Smooth muscle cell (in vitro differentiated cells): Measurements from ENCODE around the gene RNF187. TPM values are rescaled to one million over a fixed set of nuclear protein-coding genes. Genes with fewer than 3 reads are reported as not detected.

ENCODE experiments used
- DNase-seq: peaks from one replicate; lab custom pipeline; 2025; ENCODE audit not compliant: unreplicated experiment; lab: John Stamatoyannopoulos, UW
- H2AFZ ChIP-seq: fragments of 200-600 bp; sonication (generic); 2 replicates; pipeline ENCODE4 v1.6.0; 2016; ENCODE audit warnings: antibody characterized with exemption, low read depth, mild to moderate bottlenecking
- H3F3A ChIP-seq: fragments of 200-600 bp; sonication (generic); 2 replicates; pipeline ENCODE4 v1.6.0; 2017; ENCODE audit warnings: antibody characterized with exemption, low read depth
- H3K27ac ChIP-seq: fragments of 200-600 bp; sonication (generic); 2 replicates; pipeline ENCODE4 v1.5.1; 2016; ENCODE audit warnings: low read depth, mild to moderate bottlenecking
- H3K27me3 ChIP-seq: fragments of 200-600 bp; sonication (generic); 2 replicates; pipeline ENCODE4 v1.6.1; 2016; ENCODE audit warnings: low read depth, mild to moderate bottlenecking
- H3K36me3 ChIP-seq: fragments of 200-600 bp; sonication (generic); 2 replicates; pipeline ENCODE4 v1.5.1; 2016; ENCODE audit warnings: low read depth
- H3K4me1 ChIP-seq: fragments of 200-600 bp; sonication (generic); 2 replicates; pipeline ENCODE4 v1.5.1; 2016; ENCODE audit warnings: low read depth
- H3K4me2 ChIP-seq: fragments of 200-600 bp; sonication (generic); 2 replicates; pipeline ENCODE4 v1.6.0; 2016; ENCODE audit warnings: mild to moderate bottlenecking
- H3K4me3 ChIP-seq: fragments of 200-600 bp; sonication (generic); 2 replicates; pipeline ENCODE4 v1.5.1; 2016; ENCODE audit warnings: mild to moderate bottlenecking
- H3K79me2 ChIP-seq: fragments of 200-600 bp; sonication (generic); 2 replicates; pipeline ENCODE4 v1.6.0; 2016; ENCODE audit warnings: low read depth, mild to moderate bottlenecking
- H3K9ac ChIP-seq: fragments of 200-600 bp; sonication (generic); 2 replicates; pipeline ENCODE4 v1.6.0; 2016; ENCODE audit warnings: low read depth
- H3K9me3 ChIP-seq: fragments of 200-600 bp; sonication (generic); replicated peaks from 2 replicates; pipeline ENCODE4 v1.5.1; 2016; ENCODE audit warnings: low read depth
- H4K20me1 ChIP-seq: fragments of 200-600 bp; sonication (generic); 2 replicates; pipeline ENCODE4 v1.6.0; 2016; ENCODE audit warnings: low read depth
- CTCF ChIP-seq: fragments of 200-600 bp; sonication (generic); IDR thresholded peaks from 2 replicates; pipeline ENCODE4 v1.5.1; 2017; ENCODE audit warnings: borderline replicate concordance, mild to moderate bottlenecking, antibody characterized with exemption; ENCODE audit not compliant: insufficient read depth, poor library complexity, severe bottlenecking
- WGBS: methylation state at CpG from one replicate; pipeline ENCODE4 v1.1.7; 2016; ENCODE audit warnings: low lambda C conversion rate; 5-methylcytosine and 5-hydroxymethylcytosine counted together
- polyA plus RNA-seq: library from polyadenylated mRNA; unstranded; fragments of >200 nt; fragmentation: Nextera tagmentation; extraction: Ambion mirVana; gene quantifications from 2 replicates; pipeline ENCODE4 v1.2.1, GENCODE V29; 2016
- total RNA-seq: library from RNA; depleted of rRNA; stranded (reverse); fragments of >200 nt; gene quantifications from 2 replicates; pipeline ENCODE4 v1.2.3, GENCODE V29; 2014

Gene RNF187
- total and polyA plus RNA-seq, 2 experiments from 2014 or later = 35.9 to 150 TPM

GRCh38 chr1:228538831-228539230 lies 51.6 kb downstream of the RNF187 start:
- H3F3A ChIP-seq = no peaks in the 10 kb centered on the region

GRCh38 chr1:228540161-228540917 lies 53.2 kb downstream of the RNF187 start:
- no peaks in the 10 kb centered on the region for H3F3A ChIP-seq
- no peaks in the 10 kb centered on the region for H3K9me3 ChIP-seq
- no peaks in the 10 kb centered on the region for H3K27me3 ChIP-seq
- WGBS = 55% methylated on average over 9 of the region's 9 CpGs
- no peaks in the 10 kb centered on the region for H3K4me1 ChIP-seq
- no peak overlapping the region for H3K4me3 ChIP-seq
- H3K79me2 ChIP-seq = no peaks in the 10 kb centered on the region
- H2AFZ ChIP-seq = no peak overlapping the region
- H3K9ac ChIP-seq = no peak overlapping the region
- H3K27ac ChIP-seq = no peak overlapping the region
- no peaks in the 10 kb centered on the region for H3K36me3 ChIP-seq
- no peak for DNase-seq
- no peak for TF ChIP-seq CTCF
- H4K20me1 ChIP-seq = no peaks in the 10 kb centered on the region
- no peak overlapping the region for H3K4me2 ChIP-seq

More at GRCh38 chr1:228538831-228539230, 51.6 kb downstream of the RNF187 start:
- TF ChIP-seq CTCF = no peak
- Histone ChIP-seq H3K9me3 (no peaks in the 10 kb centered on the region), H4K20me1 (no peaks in the 10 kb centered on the region), H3K4me3 (no peak overlapping the region), H3K79me2 (no peaks in the 10 kb centered on the region), H3K27ac (no peak overlapping the region), H3K9ac (no peak overlapping the region), H3K27me3 (no peaks in the 10 kb centered on the region), H2AFZ (no peak overlapping the region), H3K4me1 (no peaks in the 10 kb centered on the region), H3K4me2 (no peak overlapping the region), H3K36me3 (no peaks in the 10 kb centered on the region)
- DNase-seq = no peak
- WGBS = 70% methylated on average over 3 of the region's 3 CpGs

- no peaks in the 10 kb centered on the region for H3K9me3 ChIP-seq
- no peak overlapping the region for H2AFZ ChIP-seq
- H3K4me1 ChIP-seq = no peaks in the 10 kb centered on the region
- H3K4me3 ChIP-seq = no peak overlapping the region
- no peaks in the 10 kb centered on the region for H3F3A ChIP-seq
- no peaks in the 10 kb centered on the region for H4K20me1 ChIP-seq
- 70% methylated on average over 4 of the region's 4 CpGs for WGBS
- H3K9ac ChIP-seq = no peak overlapping the region
- H3K27ac ChIP-seq = no peak overlapping the region
- H3K36me3 ChIP-seq = no peaks in the 10 kb centered on the region
- H3K27me3 ChIP-seq = no peaks in the 10 kb centered on the region
- DNase-seq = no peak
- H3K4me2 ChIP-seq = no peak overlapping the region
- no peak for TF ChIP-seq CTCF
- H3K79me2 ChIP-seq = no peaks in the 10 kb centered on the region
Measured at GRCh38 chr1:228541725-228542124, 54.5 kb downstream of the RNF187 start.

GRCh38 chr1:228542376-228542775 lies 55.2 kb downstream of the RNF187 start:
- no peak overlapping the region for H3K9ac ChIP-seq
- no peaks in the 10 kb centered on the region for H3K9me3 ChIP-seq
- no peak overlapping the region for H3K27ac ChIP-seq
- no peaks in the 10 kb centered on the region for H3K4me1 ChIP-seq
- no peak overlapping the region for H3K4me2 ChIP-seq
- H3K36me3 ChIP-seq = no peaks in the 10 kb centered on the region
- H3K4me3 ChIP-seq = no peak overlapping the region
- H3K27me3 ChIP-seq = no peaks in the 10 kb centered on the region
- TF ChIP-seq CTCF = no peak
- H2AFZ ChIP-seq = no peak overlapping the region
- no peak for DNase-seq
- no peaks in the 10 kb centered on the region for H4K20me1 ChIP-seq
- 79% methylated on average over 2 of the region's 2 CpGs for WGBS
- no peaks in the 10 kb centered on the region for H3F3A ChIP-seq
- no peaks in the 10 kb centered on the region for H3K79me2 ChIP-seq
